ENCODE data around the gene CFAP45. TPM values are rescaled to one million over a fixed set of nuclear protein-coding genes. Genes with fewer than 3 reads are reported as not detected.

Gene CFAP45
- total RNA-seq, 3 donors from 2014 or later (not counting 1 experiment from before 2014, with no cell fraction given): 1.3 to 5.0 (median 1.6) TPM

DNA sequence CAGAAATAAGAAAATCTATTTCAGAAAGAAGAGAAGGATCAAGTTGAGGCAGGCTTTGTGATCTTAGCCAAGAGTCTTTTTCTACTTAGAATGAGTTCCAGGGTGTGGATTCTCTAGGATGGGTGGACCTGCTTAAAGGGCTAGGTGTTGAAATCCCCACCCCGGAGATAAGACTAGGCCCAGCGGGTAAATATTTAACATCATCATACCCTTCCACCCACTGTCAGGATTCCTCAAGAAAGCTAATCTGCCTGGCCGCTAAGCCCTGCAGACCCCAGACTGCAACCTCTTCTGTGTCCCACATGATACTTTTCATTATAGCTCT is 39.7 kb upstream of the CFAP45 start:
- H3K9me3 Mint-ChIP-seq: no peaks in the 10 kb centered on the region
- no peak for DNase-seq
- no peaks in the 10 kb centered on the region for H3K36me3 Mint-ChIP-seq
- peaks cover 36 to 40% of the 10 kb centered on the region in 2 donors for H3K27me3 Mint-ChIP-seq (ENCODE audit: low read depth in 2 of 2)
- H3K4me1 ChIP-seq (ENCODE audit: control insufficient read depth, insufficient read depth, low read length): peaks cover 24% of the 10 kb centered on the region
- ATAC-seq: no peak
- H3K27ac Mint-ChIP-seq: no peak overlapping the region
- H3K4me3 Mint-ChIP-seq: no peak overlapping the region
- no peaks in the 10 kb centered on the region for H3K9me3 ChIP-seq (ENCODE audit: control insufficient read depth, insufficient read depth, low read length)
- intact Hi-C loops (cut with micrococcal nuclease): loop anchor here (5.0 to 10.0 kb wide), 2 partner anchors 143 to 435 kb away; partner anchors contain the start of gene KCNJ9
- H3K27me3 ChIP-seq (ENCODE audit: control insufficient read depth, insufficient read depth, low read length): peaks cover 7% of the 10 kb centered on the region
- H3K36me3 ChIP-seq (ENCODE audit: control insufficient read depth, insufficient read depth, low read length): no peaks in the 10 kb centered on the region
- no peak for TF ChIP-seq CTCF (IDR thresholded peaks at IDR 0.05)
- 100% methylated on average over 2 of the region's 3 CpGs for WGBS (ENCODE audit: insufficient coverage)
- no peak overlapping the region for H3K4me3 ChIP-seq (ENCODE audit: low read length)
- peaks cover 0 to 8% of the 10 kb centered on the region in 2 donors for H3K4me1 Mint-ChIP-seq
- no peak overlapping the region for H3K27ac ChIP-seq (ENCODE audit: low read length)

DNA sequence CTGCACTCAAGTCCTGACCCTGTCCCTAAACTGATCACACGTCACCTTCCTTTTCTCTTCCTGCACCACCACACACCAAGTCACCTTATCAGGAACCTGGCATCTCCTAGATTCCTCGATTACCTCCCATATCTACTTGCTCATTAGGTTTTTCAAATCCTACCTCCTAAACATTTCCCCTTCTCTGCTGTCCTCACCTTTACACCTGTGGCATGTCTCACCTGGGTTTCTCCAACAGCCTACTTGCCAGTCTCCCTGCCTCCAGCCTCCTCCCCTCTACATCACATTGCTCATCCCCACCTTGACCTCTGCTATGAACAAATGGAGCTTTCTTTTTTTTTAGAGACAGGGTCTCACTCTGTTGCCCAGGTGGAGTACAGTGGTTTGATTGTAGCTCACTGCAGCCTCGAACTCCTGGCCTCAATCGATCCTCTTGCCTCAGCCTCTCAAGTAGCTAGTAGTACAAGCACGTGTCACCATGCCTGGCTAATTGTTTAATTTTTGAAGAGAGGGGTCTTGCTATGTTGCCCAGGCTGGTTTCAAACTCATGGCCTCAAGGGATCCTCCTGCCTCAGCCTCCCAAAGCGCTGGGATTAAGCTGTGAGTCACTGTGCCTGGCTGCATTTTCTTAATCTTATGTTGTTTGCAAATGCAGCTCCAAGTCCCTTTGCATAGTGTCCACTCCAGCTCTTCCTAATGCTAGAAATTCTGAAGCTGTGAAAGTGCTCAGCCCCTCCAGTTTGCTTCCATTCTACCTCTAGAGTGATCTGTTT is 39.1 kb upstream of the CFAP45 start:
- H3K4me1 ChIP-seq (ENCODE audit: control insufficient read depth, insufficient read depth, low read length): peaks cover 24% of the 10 kb centered on the region
- Mint-ChIP-seq H3K27me3 (ENCODE audit: low read depth in 2 of 2) (peaks cover 33 to 34% of the 10 kb centered on the region in 2 donors), H3K27ac (no peak overlapping the region), H3K4me1 (peaks cover 0 to 7% of the 10 kb centered on the region in 2 donors), H3K9me3 (no peaks in the 10 kb centered on the region), H3K4me3 (no peak overlapping the region), H3K36me3 (no peaks in the 10 kb centered on the region)
- peaks cover 1% of the 10 kb centered on the region for H3K27me3 ChIP-seq (ENCODE audit: control insufficient read depth, insufficient read depth, low read length)
- no peak overlapping the region for H3K27ac ChIP-seq (ENCODE audit: low read length)
- H3K9me3 ChIP-seq (ENCODE audit: control insufficient read depth, insufficient read depth, low read length): no peaks in the 10 kb centered on the region
- H3K4me3 ChIP-seq (ENCODE audit: low read length): no peak overlapping the region
- 89% methylated on average over 6 of the region's 6 CpGs for WGBS (ENCODE audit: insufficient coverage)
- no peak for TF ChIP-seq CTCF (IDR thresholded peaks at IDR 0.05)
- ATAC-seq (no peak), DNase-seq (no peak)
- intact Hi-C loops (cut with micrococcal nuclease): loop anchor here (5.0 to 10.0 kb wide), 2 partner anchors 143 to 436 kb away; partner anchors contain the start of gene KCNJ9
- H3K36me3 ChIP-seq (ENCODE audit: control insufficient read depth, insufficient read depth, low read length): no peaks in the 10 kb centered on the region

GRCh38 chr1:159938211-159938852 is 38.4 kb upstream of the CFAP45 start:
- Histone ChIP-seq H3K36me3 (ENCODE audit: control insufficient read depth, insufficient read depth, low read length) (no peaks in the 10 kb centered on the region), H3K4me3 (ENCODE audit: low read length) (no peak overlapping the region), H3K27ac (ENCODE audit: low read length) (no peak overlapping the region), H3K27me3 (ENCODE audit: control insufficient read depth, insufficient read depth, low read length) (no peaks in the 10 kb centered on the region), H3K4me1 (ENCODE audit: control insufficient read depth, insufficient read depth, low read length) (peaks cover 24% of the 10 kb centered on the region), H3K9me3 (ENCODE audit: control insufficient read depth, insufficient read depth, low read length) (no peaks in the 10 kb centered on the region)
- no peak for TF ChIP-seq CTCF (IDR thresholded peaks at IDR 0.05)
- no peak overlapping the region for H3K27ac Mint-ChIP-seq
- peaks cover 0 to 7% of the 10 kb centered on the region in 2 donors for H3K4me1 Mint-ChIP-seq
- H3K27me3 Mint-ChIP-seq (ENCODE audit: low read depth in 2 of 2): peaks cover 27 to 33% of the 10 kb centered on the region in 2 donors
- no peaks in the 10 kb centered on the region for H3K9me3 Mint-ChIP-seq
- no peak overlapping the region for H3K4me3 Mint-ChIP-seq
- 65% methylated on average over 7 of the region's 7 CpGs for WGBS (ENCODE audit: insufficient coverage)
- H3K36me3 Mint-ChIP-seq: no peaks in the 10 kb centered on the region
- DNase-seq (no peak), ATAC-seq (no peak)
- intact Hi-C loops (cut with micrococcal nuclease): loop anchor here (5.0 to 10.0 kb wide), 2 partner anchors 144 to 436 kb away; partner anchors contain the start of gene KCNJ9
